ENCODE measurements around the gene CRMP1.

DNA sequence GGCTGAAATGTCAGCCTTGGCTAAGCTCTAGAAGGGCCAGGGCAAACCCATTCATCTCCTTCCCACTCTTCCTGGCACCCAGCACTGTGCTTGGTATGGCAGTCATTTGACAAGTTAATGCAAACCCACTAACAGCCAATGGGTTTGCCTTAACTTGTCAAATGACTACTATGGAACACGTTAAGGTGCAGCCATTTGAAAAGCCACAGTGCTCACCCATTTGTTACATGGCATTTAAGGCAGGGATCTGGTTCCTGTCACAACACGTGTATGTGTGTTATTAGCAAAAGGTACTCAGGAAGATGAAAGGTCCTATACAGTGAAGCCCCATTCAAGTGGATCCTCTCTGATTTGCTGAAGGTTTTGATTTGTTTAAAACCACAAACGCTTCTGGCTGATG is 7.2 kb downstream of the CRMP1 start:
- TF ChIP-seq POLR2A (IDR thresholded peaks at IDR 0.05): no peak
- TF ChIP-seq, protein P1, sequence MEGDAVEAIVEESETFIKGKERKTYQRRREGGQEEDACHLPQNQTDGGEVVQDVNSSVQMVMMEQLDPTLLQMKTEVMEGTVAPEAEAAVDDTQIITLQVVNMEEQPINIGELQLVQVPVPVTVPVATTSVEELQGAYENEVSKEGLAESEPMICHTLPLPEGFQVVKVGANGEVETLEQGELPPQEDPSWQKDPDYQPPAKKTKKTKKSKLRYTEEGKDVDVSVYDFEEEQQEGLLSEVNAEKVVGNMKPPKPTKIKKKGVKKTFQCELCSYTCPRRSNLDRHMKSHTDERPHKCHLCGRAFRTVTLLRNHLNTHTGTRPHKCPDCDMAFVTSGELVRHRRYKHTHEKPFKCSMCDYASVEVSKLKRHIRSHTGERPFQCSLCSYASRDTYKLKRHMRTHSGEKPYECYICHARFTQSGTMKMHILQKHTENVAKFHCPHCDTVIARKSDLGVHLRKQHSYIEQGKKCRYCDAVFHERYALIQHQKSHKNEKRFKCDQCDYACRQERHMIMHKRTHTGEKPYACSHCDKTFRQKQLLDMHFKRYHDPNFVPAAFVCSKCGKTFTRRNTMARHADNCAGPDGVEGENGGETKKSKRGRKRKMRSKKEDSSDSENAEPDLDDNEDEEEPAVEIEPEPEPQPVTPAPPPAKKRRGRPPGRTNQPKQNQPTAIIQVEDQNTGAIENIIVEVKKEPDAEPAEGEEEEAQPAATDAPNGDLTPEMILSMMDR (IDR thresholded peaks at IDR 0.05): no peak
